ENCODE data around the gene HJV.

DNA sequence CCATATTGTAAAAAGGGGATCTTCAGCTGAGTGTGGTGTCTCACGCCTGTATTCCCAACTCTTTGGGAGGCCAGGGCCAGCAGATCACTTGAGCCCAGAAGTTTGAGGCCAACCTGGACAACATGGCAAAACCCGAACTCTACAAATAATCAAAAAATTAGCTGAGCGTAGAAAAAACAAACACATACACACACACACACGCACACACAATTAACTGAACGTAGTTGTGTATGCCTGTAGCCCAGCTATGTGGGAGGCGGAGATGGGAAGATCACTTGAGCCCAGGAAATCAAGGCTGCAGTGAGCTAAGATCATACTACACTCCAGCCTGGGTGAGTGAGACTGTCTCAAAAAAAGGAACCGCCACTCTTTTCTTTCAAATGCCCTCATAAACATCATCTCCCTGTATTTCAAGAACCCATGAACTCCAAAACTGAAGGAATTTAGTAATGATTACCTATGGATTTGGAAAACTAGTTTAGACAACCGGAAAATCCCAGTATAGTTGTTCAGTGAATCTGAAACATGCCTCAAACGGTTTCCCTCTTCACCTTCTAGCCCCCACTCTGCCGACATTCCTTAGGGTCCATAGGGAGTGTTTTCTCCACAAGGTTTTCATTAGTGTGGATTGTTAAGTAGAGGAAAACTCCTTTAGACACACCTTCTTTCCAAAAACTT lies 29.7 kb downstream of the HJV start:
- TF ChIP-seq, protein P1, sequence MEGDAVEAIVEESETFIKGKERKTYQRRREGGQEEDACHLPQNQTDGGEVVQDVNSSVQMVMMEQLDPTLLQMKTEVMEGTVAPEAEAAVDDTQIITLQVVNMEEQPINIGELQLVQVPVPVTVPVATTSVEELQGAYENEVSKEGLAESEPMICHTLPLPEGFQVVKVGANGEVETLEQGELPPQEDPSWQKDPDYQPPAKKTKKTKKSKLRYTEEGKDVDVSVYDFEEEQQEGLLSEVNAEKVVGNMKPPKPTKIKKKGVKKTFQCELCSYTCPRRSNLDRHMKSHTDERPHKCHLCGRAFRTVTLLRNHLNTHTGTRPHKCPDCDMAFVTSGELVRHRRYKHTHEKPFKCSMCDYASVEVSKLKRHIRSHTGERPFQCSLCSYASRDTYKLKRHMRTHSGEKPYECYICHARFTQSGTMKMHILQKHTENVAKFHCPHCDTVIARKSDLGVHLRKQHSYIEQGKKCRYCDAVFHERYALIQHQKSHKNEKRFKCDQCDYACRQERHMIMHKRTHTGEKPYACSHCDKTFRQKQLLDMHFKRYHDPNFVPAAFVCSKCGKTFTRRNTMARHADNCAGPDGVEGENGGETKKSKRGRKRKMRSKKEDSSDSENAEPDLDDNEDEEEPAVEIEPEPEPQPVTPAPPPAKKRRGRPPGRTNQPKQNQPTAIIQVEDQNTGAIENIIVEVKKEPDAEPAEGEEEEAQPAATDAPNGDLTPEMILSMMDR (conservative IDR thresholded peaks at IDR 0.05 in 1 of 2, IDR thresholded peaks at IDR 0.05 in 1 of 2; ENCODE audit: extremely low read depth in 1 of 2, insufficient read depth in 1 of 2, low read depth in 1 of 2, low read length in 2 of 2), result no peak
- TF ChIP-seq EZH2 (IDR thresholded peaks at IDR 0.05; ENCODE audit: borderline replicate concordance, low read length), result no peak
